HL-60 (cell line): ENCODE results near the gene MR1.

Experiments used
- DNase-seq, 2 experiments: peaks; one replicate each; pipeline ENCODE4 v3.0.0-alpha.2; 2010 to 2020; ENCODE audit warnings: low read depth in 1 of 2, low spot score in 1 of 2
- H3K27ac ChIP-seq: fragments of 250-450 bp; sonication (Bioruptor Pico); replicated peaks from 2 replicates; pipeline ENCODE4 v1.5.1; 2020; ENCODE audit warnings: mild to moderate bottlenecking, moderate library complexity
- H3K27me3 ChIP-seq: fragments of 250-450 bp; sonication (Bioruptor Pico); 2 replicates; pipeline ENCODE4 v1.5.1; 2021; ENCODE audit warnings: mild to moderate bottlenecking, moderate library complexity; ENCODE audit not compliant: insufficient read depth, poor library complexity, severe bottlenecking
- H3K4me3 ChIP-seq: replicated peaks from 2 replicates; pipeline ENCODE4 v1.5.1; 2011; ENCODE audit warnings: mild to moderate bottlenecking, control low read depth, low read length; ENCODE audit not compliant: insufficient read depth
- CTCF ChIP-seq: IDR thresholded peaks from one replicate; pipeline ENCODE4 v1.5.1; 2011; ENCODE audit warnings: low read length, control low read depth, inconsistent platforms; ENCODE audit not compliant: insufficient read depth
- GABPA ChIP-seq: IDR thresholded peaks from 2 replicates; pipeline ENCODE4 v1.6.1; 2012; ENCODE audit warnings: low read depth
- POLR2AphosphoS5 ChIP-seq: IDR thresholded peaks from 2 replicates; pipeline ENCODE4 v1.6.1; 2012; ENCODE audit warnings: low read depth
- REST ChIP-seq: IDR thresholded peaks from 2 replicates; pipeline ENCODE4 v1.6.1; 2012; ENCODE audit warnings: low read depth; ENCODE audit not compliant: insufficient replicate concordance
- SPI1 ChIP-seq: IDR thresholded peaks from 2 replicates; pipeline ENCODE4 v1.6.1; 2012; ENCODE audit warnings: low read depth, mild to moderate bottlenecking, borderline replicate concordance

Gene MR1

GRCh38 chr1:181104790-181105133 lies 71.0 kb downstream of the MR1 start:
- no peak for DNase-seq

GRCh38 chr1:181105134-181106021 lies 71.6 kb downstream of the MR1 start:
- H3K27me3 ChIP-seq: peaks cover 12% of the 10 kb centered on the region
- peak in 1 of 2 experiments; percentile 88 for DNase-seq

More at GRCh38 chr1:181104790-181105133, 71.0 kb downstream of the MR1 start:
- peaks cover 12% of the 10 kb centered on the region for H3K27me3 ChIP-seq
- TF ChIP-seq REST (no peak), CTCF (no peak), GABPA (no peak), SPI1 (no peak), POLR2AphosphoS5 (no peak)
- peak overlapping the region; percentile 46 for H3K27ac ChIP-seq
- peak overlapping the region; percentile 49 for H3K4me3 ChIP-seq

GRCh38 chr1:181106022-181106312 lies 72.2 kb downstream of the MR1 start:
- Histone ChIP-seq H3K27ac (no peak overlapping the region), H3K27me3 (peaks cover 12% of the 10 kb centered on the region), H3K4me3 (no peak overlapping the region)

More at GRCh38 chr1:181105134-181106021, 71.6 kb downstream of the MR1 start:
- Histone ChIP-seq H3K27ac (peak overlapping the region; percentile 46), H3K4me3 (peak overlapping the region; percentile 49)
- TF ChIP-seq GABPA (no peak), POLR2AphosphoS5 (peak; percentile 48; the same call in 1 of the 2 replicates)

More at GRCh38 chr1:181106022-181106312, 72.2 kb downstream of the MR1 start:
- DNase-seq: no peak
- no peak for TF ChIP-seq CTCF
- TF ChIP-seq GABPA: no peak
- no peak for TF ChIP-seq REST
- TF ChIP-seq POLR2AphosphoS5: no peak
- TF ChIP-seq SPI1: no peak
